GM19043 (cell line): ENCODE data around the gene IGFBP3.
"Not testable (repeated sequence)": the region's sequence is repeated elsewhere in the genome, so short reads cannot be mapped to it uniquely, and the experiment has no call there.

Experiments
- ATAC-seq: cut with Tn5 transposase; IDR thresholded peaks from one replicate; pipeline ENCODE4 v1.9.1; 2021; ENCODE audit warnings: low read depth; ENCODE audit not compliant: unreplicated experiment

IGFBP3 gene

GRCh38 chr7:45920502-45921380 lies at the start of gene IGFBP3:
Gene IGFBP3, minus strand, starts transcription at chr7:45921272. Its CDS starts 132 bp downstream, at chr7:45921140.
- ATAC-seq, result no peak

GRCh38 chr7:45970454-45970853 lies 49.4 kb upstream of the IGFBP3 start:
- no peak for ATAC-seq

GRCh38 chr7:45969940-45970339 lies 48.9 kb upstream of the IGFBP3 start:
- no peak for ATAC-seq

GRCh38 chr7:45968856-45969541 lies 47.9 kb upstream of the IGFBP3 start:
- no peak for ATAC-seq

GRCh38 chr7:45968312-45968711 lies 47.2 kb upstream of the IGFBP3 start:
- no peak for ATAC-seq

GRCh38 chr7:45967591-45968157 lies 46.6 kb upstream of the IGFBP3 start:
- no peak for ATAC-seq

- no peak for ATAC-seq
These were observed 41.8 kb upstream of the IGFBP3 start for GRCh38 chr7:45962861-45963260.

GRCh38 chr7:45957721-45958120 lies 36.6 kb upstream of the IGFBP3 start:
- ATAC-seq, result no peak

- ATAC-seq, result no peak
These were observed 34.2 kb upstream of the IGFBP3 start for GRCh38 chr7:45955286-45955685.

GRCh38 chr7:45953055-45953454 lies 32.0 kb upstream of the IGFBP3 start:
- ATAC-seq, result not testable (repeated sequence)

GRCh38 chr7:45944058-45944457 lies 23.0 kb upstream of the IGFBP3 start:
- no peak for ATAC-seq

- no peak for ATAC-seq
These were observed 19.9 kb upstream of the IGFBP3 start for GRCh38 chr7:45940939-45941338.

GRCh38 chr7:45940237-45940781 lies 19.2 kb upstream of the IGFBP3 start:
- not testable (repeated sequence) for ATAC-seq

- ATAC-seq, result no peak
These were observed 18.5 kb upstream of the IGFBP3 start for GRCh38 chr7:45939574-45939973.

- ATAC-seq, result no peak
These were observed 17.7 kb upstream of the IGFBP3 start for GRCh38 chr7:45938626-45939302.

- ATAC-seq, result no peak
These were observed 16.8 kb upstream of the IGFBP3 start for GRCh38 chr7:45937862-45938261.

GRCh38 chr7:45937301-45937700 lies 16.2 kb upstream of the IGFBP3 start:
- no peak for ATAC-seq

GRCh38 chr7:45930967-45931366 lies 9.9 kb upstream of the IGFBP3 start:
- no peak for ATAC-seq

- ATAC-seq, result no peak
These were observed 6.6 kb upstream of the IGFBP3 start for GRCh38 chr7:45927721-45928120.

- no peak for ATAC-seq
These were observed 3.2 kb upstream of the IGFBP3 start for GRCh38 chr7:45924283-45924682.

- ATAC-seq, result no peak
These were observed 2.7 kb upstream of the IGFBP3 start for GRCh38 chr7:45923818-45924217.
